ENCODE data around the gene CLDN6. TPM values are rescaled to one million over a fixed set of nuclear protein-coding genes. Genes with fewer than 3 reads are reported as not detected.

Gene CLDN6
- total RNA-seq, 1 donor from 2014 or later, result 33.0 TPM

DNA sequence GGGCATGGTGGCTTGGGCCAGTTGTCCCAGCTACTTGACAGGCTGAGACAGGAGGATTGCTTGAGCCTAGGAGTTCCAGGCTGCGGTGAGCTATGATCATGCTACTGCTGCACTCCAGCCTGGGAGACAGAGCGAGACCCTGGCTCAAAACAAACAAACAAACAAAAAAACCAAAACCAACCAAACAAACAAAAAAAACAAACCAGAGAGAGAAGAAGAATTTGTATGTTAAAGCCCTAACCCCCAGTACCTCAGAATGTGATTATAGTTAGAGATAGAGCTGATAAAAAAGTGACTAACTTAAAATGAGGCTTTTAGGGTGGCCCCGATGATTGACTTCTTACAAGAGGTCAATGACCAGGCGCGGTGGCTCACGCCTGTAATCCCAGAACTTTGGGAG lies 26.7 kb upstream of the CLDN6 start:
- peak overlapping the region; percentile 87 for H3K4me3 Mint-ChIP-seq (ENCODE audit: unreplicated experiment)
- peaks cover 22% of the 10 kb centered on the region for H3K27me3 Mint-ChIP-seq (ENCODE audit: unreplicated experiment)
- peaks cover 8% of the 10 kb centered on the region for H3K4me1 Mint-ChIP-seq (ENCODE audit: unreplicated experiment)
- no peak for DNase-seq (ENCODE audit: low spot score)
- no peaks in the 10 kb centered on the region for H3K36me3 Mint-ChIP-seq (ENCODE audit: low read depth, unreplicated experiment)
- H3K27ac Mint-ChIP-seq (ENCODE audit: unreplicated experiment), result peak overlapping the region; percentile 84
- TF ChIP-seq, protein P1, sequence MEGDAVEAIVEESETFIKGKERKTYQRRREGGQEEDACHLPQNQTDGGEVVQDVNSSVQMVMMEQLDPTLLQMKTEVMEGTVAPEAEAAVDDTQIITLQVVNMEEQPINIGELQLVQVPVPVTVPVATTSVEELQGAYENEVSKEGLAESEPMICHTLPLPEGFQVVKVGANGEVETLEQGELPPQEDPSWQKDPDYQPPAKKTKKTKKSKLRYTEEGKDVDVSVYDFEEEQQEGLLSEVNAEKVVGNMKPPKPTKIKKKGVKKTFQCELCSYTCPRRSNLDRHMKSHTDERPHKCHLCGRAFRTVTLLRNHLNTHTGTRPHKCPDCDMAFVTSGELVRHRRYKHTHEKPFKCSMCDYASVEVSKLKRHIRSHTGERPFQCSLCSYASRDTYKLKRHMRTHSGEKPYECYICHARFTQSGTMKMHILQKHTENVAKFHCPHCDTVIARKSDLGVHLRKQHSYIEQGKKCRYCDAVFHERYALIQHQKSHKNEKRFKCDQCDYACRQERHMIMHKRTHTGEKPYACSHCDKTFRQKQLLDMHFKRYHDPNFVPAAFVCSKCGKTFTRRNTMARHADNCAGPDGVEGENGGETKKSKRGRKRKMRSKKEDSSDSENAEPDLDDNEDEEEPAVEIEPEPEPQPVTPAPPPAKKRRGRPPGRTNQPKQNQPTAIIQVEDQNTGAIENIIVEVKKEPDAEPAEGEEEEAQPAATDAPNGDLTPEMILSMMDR (IDR thresholded peaks at IDR 0.05; ENCODE audit: unreplicated experiment), result no peak
- no peaks in the 10 kb centered on the region for H3K9me3 Mint-ChIP-seq (ENCODE audit: unreplicated experiment)

DNA sequence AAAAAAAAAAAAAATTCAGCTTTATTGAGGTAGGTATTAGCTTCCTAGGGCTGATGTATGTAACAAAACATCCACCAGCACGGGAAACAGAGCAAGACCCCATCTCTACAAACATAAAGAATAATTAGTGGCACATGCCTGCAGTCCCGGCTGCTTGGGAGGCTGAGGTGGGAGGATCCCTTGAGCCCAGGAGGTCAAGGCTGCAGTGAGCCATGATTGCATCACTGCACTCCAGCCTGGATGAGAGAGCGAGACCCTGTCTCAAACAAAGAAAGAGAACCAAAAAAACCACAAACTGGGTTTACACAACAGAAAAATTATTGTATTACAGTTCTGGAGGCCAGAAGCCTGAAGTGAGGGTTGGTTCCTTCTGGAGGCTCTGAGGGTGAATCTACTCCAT lies 24.4 kb upstream of the CLDN6 start:
- DNase-seq (ENCODE audit: low spot score), result no peak
- Mint-ChIP-seq H3K9me3 (ENCODE audit: unreplicated experiment) (no peaks in the 10 kb centered on the region), H3K27me3 (ENCODE audit: unreplicated experiment) (peaks cover 15% of the 10 kb centered on the region), H3K4me3 (ENCODE audit: unreplicated experiment) (no peak overlapping the region), H3K27ac (ENCODE audit: unreplicated experiment) (no peak overlapping the region), H3K36me3 (ENCODE audit: low read depth, unreplicated experiment) (no peaks in the 10 kb centered on the region), H3K4me1 (ENCODE audit: unreplicated experiment) (peaks cover 8% of the 10 kb centered on the region)
- TF ChIP-seq, protein P1 (IDR thresholded peaks at IDR 0.05; ENCODE audit: unreplicated experiment), result no peak

- H3K9me3 Mint-ChIP-seq (ENCODE audit: unreplicated experiment), result no peaks in the 10 kb centered on the region
- H3K27me3 Mint-ChIP-seq (ENCODE audit: unreplicated experiment), result peaks cover 15% of the 10 kb centered on the region
- TF ChIP-seq, protein P1 (IDR thresholded peaks at IDR 0.05; ENCODE audit: unreplicated experiment), result no peak
- no peak overlapping the region for H3K4me3 Mint-ChIP-seq (ENCODE audit: unreplicated experiment)
- H3K27ac Mint-ChIP-seq (ENCODE audit: unreplicated experiment), result no peak overlapping the region
- peaks cover 6% of the 10 kb centered on the region for H3K4me1 Mint-ChIP-seq (ENCODE audit: unreplicated experiment)
- DNase-seq (ENCODE audit: low spot score), result no peak
- H3K36me3 Mint-ChIP-seq (ENCODE audit: low read depth, unreplicated experiment), result peaks cover 4% of the 10 kb centered on the region
Observed at GRCh38 chr16:3038896-3039295, 20.9 kb upstream of the CLDN6 start.

DNA sequence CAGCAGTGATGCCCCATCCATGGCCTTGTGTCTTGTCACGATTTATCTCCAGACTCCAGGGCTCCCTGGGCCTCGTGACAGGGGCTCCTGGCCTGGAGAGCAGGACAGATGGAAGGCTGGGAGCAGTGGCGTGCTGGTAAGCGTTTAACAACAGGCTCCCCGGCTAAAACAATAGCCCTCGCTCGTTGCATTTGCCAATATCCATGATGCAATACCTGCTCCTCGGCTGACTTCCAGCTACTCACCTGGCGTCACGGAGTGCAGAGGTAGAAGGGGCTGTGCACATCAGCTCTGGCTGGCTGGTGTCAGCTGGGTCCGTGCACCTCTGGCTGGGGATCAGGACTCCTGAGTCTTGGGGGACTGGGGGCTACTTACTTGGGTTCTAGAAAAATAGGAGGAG lies 20.3 kb upstream of the CLDN6 start:
- TF ChIP-seq, protein P1 (IDR thresholded peaks at IDR 0.05; ENCODE audit: unreplicated experiment), result no peak
- peaks cover 15% of the 10 kb centered on the region for H3K27me3 Mint-ChIP-seq (ENCODE audit: unreplicated experiment)
- H3K4me1 Mint-ChIP-seq (ENCODE audit: unreplicated experiment), result peaks cover 6% of the 10 kb centered on the region
- no peak overlapping the region for H3K4me3 Mint-ChIP-seq (ENCODE audit: unreplicated experiment)
- peaks cover 4% of the 10 kb centered on the region for H3K36me3 Mint-ChIP-seq (ENCODE audit: low read depth, unreplicated experiment)
- no peaks in the 10 kb centered on the region for H3K9me3 Mint-ChIP-seq (ENCODE audit: unreplicated experiment)
- no peak for DNase-seq (ENCODE audit: low spot score)
- H3K27ac Mint-ChIP-seq (ENCODE audit: unreplicated experiment), result no peak overlapping the region

DNA sequence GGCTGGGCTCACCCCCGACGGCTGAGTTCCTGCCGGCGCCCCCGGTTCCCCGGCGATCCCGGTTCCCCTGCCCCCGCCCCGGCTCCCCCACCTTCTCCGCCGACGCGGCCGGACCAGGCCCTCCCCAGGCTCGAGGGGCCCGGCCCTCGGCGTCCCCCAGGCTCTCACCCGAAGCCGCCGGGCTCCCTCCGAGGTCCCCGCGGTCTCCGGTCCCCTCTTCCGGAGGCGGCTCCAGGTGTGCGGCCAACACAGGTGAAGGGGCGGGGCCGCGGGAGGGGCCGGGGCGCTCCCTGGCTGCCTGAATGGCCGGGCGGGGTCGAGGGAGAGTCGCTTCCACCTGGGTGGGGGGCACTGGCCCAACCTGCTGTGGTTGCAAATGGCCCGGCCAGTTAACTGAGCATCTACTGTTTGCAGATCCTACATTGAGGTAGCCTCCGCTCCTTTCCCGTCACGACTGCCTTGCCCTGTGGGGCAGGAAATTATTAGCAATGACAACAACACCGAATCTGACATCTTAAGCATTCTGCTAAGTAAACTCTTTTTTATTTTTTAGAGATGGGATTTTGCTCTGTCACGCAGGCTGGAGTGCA lies 18.8 kb upstream of the CLDN6 start, which contains the start of gene BICDL2:
TSS of gene BICDL2 (minus strand) at position 219 of the 590 bp plus-strand sequence. CDS start 1,448 bp downstream, outside the sequence.
- no peaks in the 10 kb centered on the region for H3K9me3 Mint-ChIP-seq (ENCODE audit: unreplicated experiment)
- no peak for DNase-seq (ENCODE audit: low spot score)
- H3K36me3 Mint-ChIP-seq (ENCODE audit: low read depth, unreplicated experiment), result peaks cover 4% of the 10 kb centered on the region
- peaks cover 20% of the 10 kb centered on the region for H3K27me3 Mint-ChIP-seq (ENCODE audit: unreplicated experiment)
- TF ChIP-seq, protein P1 (IDR thresholded peaks at IDR 0.05; ENCODE audit: unreplicated experiment), result no peak
- peak within 1 kb of the TSS; percentile 83 for H3K4me3 Mint-ChIP-seq (ENCODE audit: unreplicated experiment)
- peaks cover 6% of the 10 kb centered on the region for H3K4me1 Mint-ChIP-seq (ENCODE audit: unreplicated experiment)
- no peak within 1 kb of the TSS for H3K27ac Mint-ChIP-seq (ENCODE audit: unreplicated experiment)
